ENCODE data around the gene TMEM98. TPM values are rescaled to one million over a fixed set of nuclear protein-coding genes. Genes with fewer than 3 reads are reported as not detected.
"Not testable (repeated sequence)": the region's sequence is repeated elsewhere in the genome, so short reads cannot be mapped to it uniquely, and the experiment has no call there.

TMEM98 gene
- total and polyA plus RNA-seq, 5 donors = 27.6 to 42.7 (median 37.4) TPM

DNA sequence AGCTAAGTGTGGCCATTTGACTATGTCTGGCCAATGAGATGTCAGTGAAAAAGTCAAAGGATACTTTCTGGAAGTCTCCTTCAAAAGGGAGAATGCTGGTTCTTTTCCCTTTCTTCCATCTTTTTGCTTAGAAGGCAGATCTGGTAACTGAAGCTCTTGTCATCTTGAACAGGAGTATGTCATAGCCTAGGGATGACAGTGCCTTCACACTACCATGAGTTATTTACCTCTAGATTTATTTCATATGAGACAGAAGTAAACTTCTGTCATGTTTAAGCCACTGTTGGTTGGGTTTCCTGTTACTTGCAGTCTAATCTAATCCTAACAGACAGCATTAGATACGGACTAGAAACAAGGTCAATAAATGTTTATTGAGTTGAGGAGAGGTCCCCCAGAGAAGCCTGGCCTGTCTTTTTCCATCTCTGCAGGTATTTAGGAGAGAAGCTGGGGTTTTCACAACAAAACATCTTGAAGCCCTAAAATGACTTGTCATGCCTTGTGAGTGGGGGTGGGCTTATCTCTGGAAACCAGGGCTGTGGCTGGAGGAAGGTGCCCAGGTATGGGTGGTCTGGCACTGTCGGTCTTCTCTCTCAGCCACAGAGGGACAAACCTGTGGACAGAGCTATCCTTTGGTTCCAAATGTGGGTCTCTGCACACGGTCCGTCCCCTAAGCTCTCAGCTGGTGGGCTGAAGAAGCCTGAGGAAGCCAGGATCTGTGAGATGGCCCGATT lies 28.5 kb downstream of the TMEM98 start:
- intact Hi-C loops (cut with DNase I) = no loop called here
- 72% methylated on average over 5 of the region's 5 CpGs for WGBS
- no peak overlapping the region for H3K27ac ChIP-seq (ENCODE audit: low read length)
- DNase-seq = no peak
- H3K9me3 ChIP-seq (ENCODE audit: control insufficient read depth, low read length) = no peaks in the 10 kb centered on the region
- no peaks in the 10 kb centered on the region for H3K4me1 ChIP-seq (ENCODE audit: control insufficient read depth, insufficient read depth, low read length)
- H3K4me3 ChIP-seq (ENCODE audit: low read length) = no peak overlapping the region
- no peaks in the 10 kb centered on the region for H3K27me3 ChIP-seq (ENCODE audit: control insufficient read depth, insufficient read depth)
- no peak for ATAC-seq

DNA sequence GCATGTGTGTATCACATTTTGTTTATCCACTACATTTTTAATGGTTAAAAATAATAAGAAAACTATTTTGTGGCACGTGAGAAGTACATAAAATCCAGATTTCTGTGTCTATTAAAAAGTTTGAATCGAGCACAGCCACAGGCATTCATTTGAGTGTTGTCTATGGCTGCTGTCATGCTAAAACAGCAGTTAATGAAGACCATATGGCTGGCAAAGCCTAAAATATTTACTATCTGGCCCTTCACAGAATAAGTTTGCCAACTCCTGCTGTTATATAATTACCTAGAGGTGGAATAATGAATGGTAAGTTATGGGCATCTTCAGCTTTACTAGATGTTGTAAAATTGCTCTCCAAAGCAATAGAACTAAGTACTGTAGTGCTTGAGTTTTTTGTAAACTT lies 30.5 kb downstream of the TMEM98 start:
- ATAC-seq = no peak
- Histone ChIP-seq H3K27ac (ENCODE audit: low read length) (no peak overlapping the region), H3K4me3 (ENCODE audit: low read length) (no peak overlapping the region), H3K4me1 (ENCODE audit: control insufficient read depth, insufficient read depth, low read length) (no peaks in the 10 kb centered on the region), H3K27me3 (ENCODE audit: control insufficient read depth, insufficient read depth) (no peaks in the 10 kb centered on the region), H3K9me3 (ENCODE audit: control insufficient read depth, low read length) (no peaks in the 10 kb centered on the region)
- WGBS = 34% methylated on average over 2 of the region's 2 CpGs
- intact Hi-C loops (cut with DNase I) = no loop called here
- no peak for DNase-seq

DNA sequence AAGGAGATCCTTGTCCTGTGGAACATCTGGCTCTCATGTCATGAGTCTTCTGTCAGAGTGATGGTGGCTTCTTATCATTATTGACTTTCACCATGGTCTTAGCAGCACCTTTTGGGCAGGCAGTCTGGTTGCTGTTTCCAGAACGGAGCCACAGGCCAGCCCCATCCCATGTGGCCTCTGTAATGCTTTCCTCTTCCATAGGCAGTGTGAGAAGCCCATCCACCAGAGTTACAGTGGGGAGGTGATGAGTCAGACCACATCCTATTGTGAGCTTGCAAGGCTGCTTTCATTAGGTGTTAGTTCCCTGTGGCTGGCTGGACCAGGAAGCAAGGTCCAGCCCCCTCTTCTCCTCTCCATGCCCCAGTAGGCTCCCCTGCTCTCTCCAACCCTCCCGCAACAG lies 32.9 kb downstream of the TMEM98 start:
- DNase-seq (no peak), ATAC-seq (no peak)
- WGBS = 72% methylated on average over 2 of the region's 2 CpGs
- Histone ChIP-seq H3K4me3 (ENCODE audit: low read length) (no peak overlapping the region), H3K9me3 (ENCODE audit: control insufficient read depth, low read length) (no peaks in the 10 kb centered on the region), H3K27ac (ENCODE audit: low read length) (no peak overlapping the region), H3K4me1 (ENCODE audit: control insufficient read depth, insufficient read depth, low read length) (no peaks in the 10 kb centered on the region), H3K27me3 (ENCODE audit: control insufficient read depth, insufficient read depth) (no peaks in the 10 kb centered on the region)
- intact Hi-C loops (cut with DNase I) = no loop called here

DNA sequence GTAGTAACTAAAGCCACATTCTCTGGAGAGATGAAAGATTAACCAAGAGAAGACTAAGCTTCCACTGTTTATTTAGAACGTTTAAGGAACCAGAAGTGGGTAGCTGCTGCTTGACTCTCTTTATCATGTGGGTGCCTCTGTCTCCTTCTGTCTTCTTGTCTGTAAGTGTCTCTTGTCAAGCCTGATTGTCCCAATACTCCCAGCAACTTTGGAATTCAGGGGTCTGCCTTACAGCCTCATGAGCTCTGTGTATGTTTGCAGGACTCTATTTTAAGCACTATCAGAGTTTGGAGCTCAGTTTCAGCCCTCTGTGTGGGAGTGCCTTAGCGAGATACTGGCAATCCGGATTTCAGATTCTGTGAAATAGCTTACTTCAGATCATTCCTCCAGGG lies 34.4 kb downstream of the TMEM98 start:
- no peaks in the 10 kb centered on the region for H3K9me3 ChIP-seq (ENCODE audit: control insufficient read depth, low read length)
- no peaks in the 10 kb centered on the region for H3K27me3 ChIP-seq (ENCODE audit: control insufficient read depth, insufficient read depth)
- ATAC-seq = no peak
- no peak overlapping the region for H3K4me3 ChIP-seq (ENCODE audit: low read length)
- no peaks in the 10 kb centered on the region for H3K4me1 ChIP-seq (ENCODE audit: control insufficient read depth, insufficient read depth, low read length)
- WGBS = 12% methylated on average over 3 of the region's 3 CpGs
- intact Hi-C loops (cut with DNase I) = no loop called here
- no peak overlapping the region for H3K27ac ChIP-seq (ENCODE audit: low read length)
- DNase-seq = no peak

DNA sequence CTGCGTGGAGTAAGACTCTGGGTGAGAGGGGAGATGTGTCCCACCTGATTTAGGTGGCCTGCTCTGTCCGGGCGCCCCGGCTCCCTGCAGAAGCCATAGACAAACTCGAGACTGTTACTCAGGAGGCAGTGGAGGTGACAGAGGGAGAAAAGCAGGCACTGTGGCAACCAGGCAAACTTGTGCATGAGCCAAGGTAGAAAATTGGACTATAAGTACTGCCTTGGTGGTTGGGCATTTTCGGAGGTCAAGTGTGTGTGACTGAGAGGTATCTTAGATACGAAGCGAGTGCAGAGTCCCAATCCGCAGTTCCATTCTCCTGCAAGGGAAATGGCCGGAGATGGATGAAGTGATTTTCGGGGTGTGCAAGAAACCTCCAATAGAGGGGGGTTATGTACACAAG lies 36.6 kb downstream of the TMEM98 start:
- ATAC-seq (no peak), DNase-seq (no peak)
- no peaks in the 10 kb centered on the region for H3K9me3 ChIP-seq (ENCODE audit: control insufficient read depth, low read length)
- intact Hi-C loops (cut with DNase I) = no loop called here
- H3K27me3 ChIP-seq (ENCODE audit: control insufficient read depth, insufficient read depth) = no peaks in the 10 kb centered on the region
- no peak overlapping the region for H3K27ac ChIP-seq (ENCODE audit: low read length)
- WGBS = 77% methylated on average over 11 of the region's 11 CpGs
- H3K4me3 ChIP-seq (ENCODE audit: low read length) = no peak overlapping the region
- H3K4me1 ChIP-seq (ENCODE audit: control insufficient read depth, insufficient read depth, low read length) = no peaks in the 10 kb centered on the region

DNA sequence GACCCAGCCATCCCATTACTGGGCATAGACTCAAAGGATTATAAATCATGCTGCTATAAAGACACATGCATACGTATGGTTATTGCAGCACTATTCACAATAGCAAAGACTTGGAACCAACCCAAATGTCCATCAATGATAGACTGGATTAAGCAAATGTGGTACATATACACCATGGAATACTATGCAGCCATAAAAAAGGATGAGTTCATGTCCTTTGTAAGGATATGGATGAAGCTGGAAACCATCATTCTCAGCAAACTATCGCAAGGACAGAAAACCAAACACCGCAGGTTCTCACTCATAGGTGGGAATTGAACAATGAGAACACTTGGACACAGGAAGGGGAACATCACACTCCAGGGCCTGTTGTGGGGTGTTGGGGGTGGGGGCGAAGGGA lies 41.3 kb downstream of the TMEM98 start:
- H3K4me3 ChIP-seq (ENCODE audit: low read length); H3K4me1 ChIP-seq (ENCODE audit: control insufficient read depth, insufficient read depth, low read length); DNase-seq; intact Hi-C loops (cut with DNase I); H3K27me3 ChIP-seq (ENCODE audit: control insufficient read depth, insufficient read depth); ATAC-seq; H3K27ac ChIP-seq (ENCODE audit: low read length); H3K9me3 ChIP-seq (ENCODE audit: control insufficient read depth, low read length): not testable (repeated sequence)
- WGBS = 91% methylated on average over 4 of the region's 4 CpGs

DNA sequence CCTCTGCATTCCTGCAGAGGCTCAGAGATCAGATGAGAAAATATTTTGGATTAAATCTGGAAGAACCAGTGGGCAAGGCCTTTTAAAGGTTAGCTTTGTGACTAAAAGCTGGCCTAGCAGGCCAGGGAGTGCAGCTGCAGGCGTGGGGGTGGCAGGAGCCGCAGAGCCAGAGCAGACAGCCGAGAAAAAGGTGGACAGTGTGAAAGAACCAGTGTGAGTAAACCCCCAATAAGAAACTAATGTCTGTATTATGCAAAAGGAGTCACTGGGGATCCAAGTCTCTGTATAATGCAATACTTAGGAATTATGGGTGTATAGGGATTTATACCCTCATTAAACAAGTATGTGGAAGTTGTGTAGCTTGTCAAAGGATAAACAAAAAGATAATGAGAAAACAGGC lies 42.3 kb downstream of the TMEM98 start:
- no peak for DNase-seq
- 77% methylated on average over 3 of the region's 3 CpGs for WGBS
- no peak for ATAC-seq
- no peaks in the 10 kb centered on the region for H3K4me1 ChIP-seq (ENCODE audit: control insufficient read depth, insufficient read depth, low read length)
- H3K9me3 ChIP-seq (ENCODE audit: control insufficient read depth, low read length) = no peaks in the 10 kb centered on the region
- intact Hi-C loops (cut with DNase I) = no loop called here
- no peaks in the 10 kb centered on the region for H3K27me3 ChIP-seq (ENCODE audit: control insufficient read depth, insufficient read depth)
- H3K4me3 ChIP-seq (ENCODE audit: low read length) = no peak overlapping the region
- H3K27ac ChIP-seq (ENCODE audit: low read length) = no peak overlapping the region

DNA sequence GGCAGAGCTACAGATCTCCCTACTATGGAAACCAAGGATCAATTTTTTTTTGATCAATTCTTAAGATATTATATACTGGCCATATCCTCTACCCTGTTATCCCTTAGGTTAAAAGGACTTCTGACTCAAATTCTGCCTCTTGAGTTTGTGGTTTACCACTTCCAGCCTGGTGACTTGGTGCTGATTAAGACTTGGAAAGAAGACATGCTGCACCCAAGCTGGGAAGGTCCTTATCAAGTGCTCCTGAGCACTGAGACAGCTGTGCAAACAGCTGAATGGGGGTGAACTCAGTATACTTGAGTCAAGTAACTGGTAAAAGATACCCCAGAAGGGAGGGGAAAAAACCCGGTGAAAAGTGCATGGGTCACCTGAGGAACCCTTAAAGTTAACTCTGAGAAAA lies 43.2 kb downstream of the TMEM98 start:
- WGBS = 77% methylated on average over 1 of the region's 1 CpG
- no peak for ATAC-seq
- no peaks in the 10 kb centered on the region for H3K4me1 ChIP-seq (ENCODE audit: control insufficient read depth, insufficient read depth, low read length)

DNA sequence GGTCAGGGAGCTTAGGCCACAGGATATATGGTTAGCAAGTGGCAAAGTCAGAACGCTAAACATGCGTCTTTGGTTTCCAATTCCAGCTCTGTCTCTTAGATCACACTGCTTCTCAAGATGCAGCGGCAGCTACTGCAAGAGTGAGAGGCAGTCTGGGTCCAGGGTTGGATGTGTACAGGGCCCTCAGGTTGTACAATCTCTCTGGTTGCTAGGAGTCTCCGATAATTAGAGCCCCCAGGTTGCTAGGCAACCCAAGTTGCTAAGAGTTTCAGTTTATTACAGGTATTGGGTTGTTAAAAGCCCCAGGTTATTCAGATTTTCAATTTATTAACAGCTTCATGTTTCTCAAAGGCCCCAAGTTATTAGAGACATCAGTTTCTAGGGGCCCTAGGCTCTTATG lies 48.2 kb downstream of the TMEM98 start:
- no peak overlapping the region for H3K4me3 ChIP-seq (ENCODE audit: low read length)
- H3K27me3 ChIP-seq (ENCODE audit: control insufficient read depth, insufficient read depth) = no peaks in the 10 kb centered on the region
- H3K9me3 ChIP-seq (ENCODE audit: control insufficient read depth, low read length) = no peaks in the 10 kb centered on the region
- DNase-seq = no peak
- intact Hi-C loops (cut with DNase I) = no loop called here
- 72% methylated on average over 4 of the region's 4 CpGs for WGBS
- no peaks in the 10 kb centered on the region for H3K4me1 ChIP-seq (ENCODE audit: control insufficient read depth, insufficient read depth, low read length)
- no peak for ATAC-seq
- no peak overlapping the region for H3K27ac ChIP-seq (ENCODE audit: low read length)

More for the DNA sequence above, 43.2 kb downstream of the TMEM98 start:
- H3K4me3 ChIP-seq (ENCODE audit: low read length) = no peak overlapping the region
- H3K9me3 ChIP-seq (ENCODE audit: control insufficient read depth, low read length) = no peaks in the 10 kb centered on the region
- no peak overlapping the region for H3K27ac ChIP-seq (ENCODE audit: low read length)
- intact Hi-C loops (cut with DNase I) = no loop called here
- no peaks in the 10 kb centered on the region for H3K27me3 ChIP-seq (ENCODE audit: control insufficient read depth, insufficient read depth)
- DNase-seq = no peak

DNA sequence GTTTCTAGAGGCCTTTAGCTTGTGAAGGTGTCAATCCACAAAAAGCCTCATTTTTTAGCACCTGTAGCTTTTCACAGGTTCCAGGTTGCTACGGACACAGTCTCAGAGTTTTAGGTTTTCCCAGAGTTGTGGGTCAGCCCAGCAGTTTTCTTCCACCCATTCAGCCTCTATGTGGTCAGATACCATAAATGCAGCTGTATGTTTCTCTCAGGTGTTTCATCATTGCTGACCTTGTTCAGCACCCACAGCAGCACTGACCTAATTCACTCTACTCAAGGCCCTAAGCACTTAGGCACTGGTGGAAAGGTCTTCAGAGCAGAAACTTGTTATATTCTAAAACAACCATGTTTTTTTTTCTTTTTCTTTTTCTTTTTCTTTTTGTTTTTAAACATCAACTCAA lies 48.7 kb downstream of the TMEM98 start:
- ATAC-seq = no peak
- Histone ChIP-seq H3K27me3 (ENCODE audit: control insufficient read depth, insufficient read depth) (no peaks in the 10 kb centered on the region), H3K9me3 (ENCODE audit: control insufficient read depth, low read length) (no peaks in the 10 kb centered on the region), H3K4me1 (ENCODE audit: control insufficient read depth, insufficient read depth, low read length) (no peaks in the 10 kb centered on the region), H3K27ac (ENCODE audit: low read length) (no peak overlapping the region), H3K4me3 (ENCODE audit: low read length) (no peak overlapping the region)
- intact Hi-C loops (cut with DNase I) = no loop called here
- 93% methylated on average over 1 of the region's 1 CpG for WGBS
- no peak for DNase-seq

DNA sequence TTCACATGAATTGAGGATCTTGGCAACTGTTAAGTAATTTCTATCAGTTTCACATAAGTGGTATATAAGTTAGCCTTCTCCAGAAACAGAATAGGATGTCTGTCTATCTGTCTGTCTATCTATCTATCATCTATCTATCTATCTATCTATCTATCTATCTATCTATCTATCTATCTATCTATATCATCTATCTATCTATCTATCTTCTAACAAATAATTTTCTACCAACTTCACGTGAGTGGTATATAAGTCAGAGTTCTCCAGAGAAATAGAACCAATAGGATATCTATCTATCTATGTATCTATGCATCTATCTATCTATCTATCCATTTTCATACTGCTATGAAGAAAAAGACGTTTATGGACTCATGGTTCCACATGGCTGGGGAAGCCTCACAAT lies 52.3 kb downstream of the TMEM98 start:
- ATAC-seq (no peak), DNase-seq (no peak)
- intact Hi-C loops (cut with DNase I) = no loop called here
- no peaks in the 10 kb centered on the region for H3K4me1 ChIP-seq (ENCODE audit: control insufficient read depth, insufficient read depth, low read length)
- no peaks in the 10 kb centered on the region for H3K9me3 ChIP-seq (ENCODE audit: control insufficient read depth, low read length)
- 73% methylated on average over 2 of the region's 2 CpGs for WGBS
- no peaks in the 10 kb centered on the region for H3K27me3 ChIP-seq (ENCODE audit: control insufficient read depth, insufficient read depth)
- H3K27ac ChIP-seq (ENCODE audit: low read length) = no peak overlapping the region
- H3K4me3 ChIP-seq (ENCODE audit: low read length) = no peak overlapping the region

DNA sequence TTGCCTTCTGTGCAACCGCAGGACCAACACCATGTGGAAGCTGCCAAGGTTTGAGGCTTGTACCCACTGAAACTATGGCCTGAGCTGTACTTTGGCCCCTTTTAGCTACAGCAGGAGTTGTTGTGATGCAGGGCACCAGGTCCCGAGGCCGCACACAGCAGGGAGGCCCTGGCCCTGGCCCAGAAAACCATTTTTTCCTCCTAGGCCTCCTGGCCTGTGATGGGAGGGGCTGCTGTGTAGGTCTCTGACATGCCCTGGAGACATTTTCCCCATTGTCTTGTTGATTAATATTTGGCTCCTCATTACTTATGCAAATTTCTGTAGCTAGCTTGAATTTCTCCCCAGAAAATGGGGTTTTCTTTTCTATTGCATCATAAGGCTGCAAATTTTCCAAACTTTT lies 53.7 kb downstream of the TMEM98 start:
- intact Hi-C loops (cut with DNase I); ATAC-seq; H3K4me3 ChIP-seq (ENCODE audit: low read length); H3K4me1 ChIP-seq (ENCODE audit: control insufficient read depth, insufficient read depth, low read length); DNase-seq; H3K27ac ChIP-seq (ENCODE audit: low read length); H3K27me3 ChIP-seq (ENCODE audit: control insufficient read depth, insufficient read depth); H3K9me3 ChIP-seq (ENCODE audit: control insufficient read depth, low read length): not testable (repeated sequence)
- 59% methylated on average over 3 of the region's 3 CpGs for WGBS

Data from right cardiac atrium (tissue), 5 donors.